Kidney glomerular epithelial cell (primary cell): ENCODE data around the gene FXR1.
A peak's percentile ranks its signal among the peaks of the same experiment; 100 is the strongest.
"Not testable (repeated sequence)": the region's sequence is repeated elsewhere in the genome, so short reads cannot be mapped to it uniquely, and the experiment has no call there.

Experiments
- DNase-seq: peaks from one replicate; lab custom pipeline; 2025; lab: John Stamatoyannopoulos, UW

Gene FXR1

GRCh38 chr3:180912304-180913296 is at the start of gene FXR1:
FXR1 (plus strand) TSS chr3:180912670; CDS start chr3:180912686, 16 bp downstream.
- peak; percentile 85 for DNase-seq

- DNase-seq: no peak
These were observed 42.3 kb upstream of the FXR1 start for GRCh38 chr3:180870008-180870699.

- DNase-seq: no peak
These were observed 40.6 kb upstream of the FXR1 start for GRCh38 chr3:180871901-180872300.

- not testable (repeated sequence) for DNase-seq
These were observed 40.0 kb upstream of the FXR1 start for GRCh38 chr3:180872430-180872829.

GRCh38 chr3:180875124-180875698 is 37.3 kb upstream of the FXR1 start:
- no peak for DNase-seq

GRCh38 chr3:180881065-180881801 is 31.2 kb upstream of the FXR1 start:
- DNase-seq: no peak

GRCh38 chr3:180882115-180882514 is 30.4 kb upstream of the FXR1 start:
- no peak for DNase-seq

GRCh38 chr3:180888992-180889560 is 23.4 kb upstream of the FXR1 start:
- DNase-seq: no peak

- no peak for DNase-seq
These were observed 13.9 kb upstream of the FXR1 start for GRCh38 chr3:180898572-180898971.

GRCh38 chr3:180909369-180910127 is 2.9 kb upstream of the FXR1 start:
- DNase-seq: no peak

- DNase-seq: no peak
These were observed 1.6 kb upstream of the FXR1 start for GRCh38 chr3:180910823-180911222.

- no peak for DNase-seq
These were observed 580 bp upstream of the FXR1 start for GRCh38 chr3:180911876-180912303.

GRCh38 chr3:180913581-180914404 is 1.3 kb downstream of the FXR1 start:
- DNase-seq: no peak

GRCh38 chr3:180918542-180918941 is 6.1 kb downstream of the FXR1 start:
- no peak for DNase-seq

- DNase-seq: no peak
These were observed 9.8 kb downstream of the FXR1 start for GRCh38 chr3:180922242-180922641.

- no peak for DNase-seq
These were observed 11.1 kb downstream of the FXR1 start for GRCh38 chr3:180923561-180923960.

- DNase-seq: peak; percentile 13
These were observed 14.1 kb downstream of the FXR1 start for GRCh38 chr3:180926526-180926925.

GRCh38 chr3:180929376-180929775 is 16.9 kb downstream of the FXR1 start:
- DNase-seq: no peak

GRCh38 chr3:180930526-180930925 is 18.1 kb downstream of the FXR1 start:
- no peak for DNase-seq

- DNase-seq: no peak
These were observed 20.3 kb downstream of the FXR1 start for GRCh38 chr3:180932819-180933218.
